Neural cell (in vitro differentiated cells): ENCODE data around the gene DNAH3. TPM values are rescaled to one million over a fixed set of nuclear protein-coding genes. Genes with fewer than 3 reads are reported as not detected.

Experiments
- H2AFZ ChIP-seq: fragments of 200-600, 300-800 bp; sonication (generic), shearing (Covaris generic); 2 replicates; pipeline ENCODE4 v1.6.0; 2014; ENCODE audit warnings: low read depth, mild to moderate bottlenecking, antibody characterized with exemption, low read length, moderate library complexity
- H3F3A ChIP-seq: fragments of 200-600 bp; shearing (Covaris generic); 2 replicates; pipeline ENCODE4 v1.6.1; 2016; ENCODE audit warnings: mild to moderate bottlenecking, moderate library complexity, mixed read lengths, antibody characterized with exemption, low read length; ENCODE audit not compliant: insufficient read depth, poor library complexity, severe bottlenecking
- H3K27ac ChIP-seq: fragments of 200-600, 300-800 bp; sonication (generic), shearing (Covaris generic); 2 replicates; pipeline ENCODE4 v1.5.1; 2014; ENCODE audit warnings: mild to moderate bottlenecking, low read length, moderate library complexity
- H3K27me3 ChIP-seq: fragments of 300-800, 200-600 bp; sonication (generic), shearing (Covaris generic); 2 replicates; pipeline ENCODE4 v1.6.0; 2014; ENCODE audit warnings: mild to moderate bottlenecking, low read depth, low read length, moderate library complexity; ENCODE audit not compliant: insufficient read depth
- H3K36me3 ChIP-seq: fragments of 300-800, 200-600 bp; sonication (generic), shearing (Covaris generic); 2 replicates; pipeline ENCODE4 v1.5.1; 2014; ENCODE audit warnings: mild to moderate bottlenecking, antibody characterized with exemption, low read length, moderate library complexity; ENCODE audit not compliant: insufficient read depth
- H3K4me2 ChIP-seq: fragments of 300-800, 200-600 bp; sonication (generic), shearing (Covaris generic); 2 replicates; pipeline ENCODE4 v1.6.0; 2014; ENCODE audit warnings: mild to moderate bottlenecking, low read length
- H3K4me3 ChIP-seq: fragments of 300-800, 200-600 bp; sonication (generic), shearing (Covaris generic); 2 replicates; pipeline ENCODE4 v1.5.1; 2014; ENCODE audit warnings: mild to moderate bottlenecking, low read length, moderate library complexity
- H3K79me2 ChIP-seq: fragments of 200-600 bp; shearing (Covaris generic); replicated peaks from 2 replicates; pipeline ENCODE4 v1.6.0; 2014; ENCODE audit warnings: mild to moderate bottlenecking, low read length, moderate library complexity; ENCODE audit not compliant: insufficient read depth
- H3K9ac ChIP-seq: fragments of 300-800, 200-600 bp; sonication (generic), shearing (Covaris generic); 2 replicates; pipeline ENCODE4 v1.6.1; 2016; ENCODE audit warnings: mild to moderate bottlenecking, low read length, mixed read lengths
- H3K9me2 ChIP-seq: fragments of 200-600 bp; shearing (Covaris generic); 2 replicates; pipeline ENCODE4 v1.6.1; 2016; ENCODE audit warnings: mild to moderate bottlenecking, low read length, mixed read lengths; ENCODE audit not compliant: insufficient read depth
- H3K9me3 ChIP-seq: fragments of 200-600, 300-800 bp; sonication (generic), shearing (Covaris generic); 2 replicates; pipeline ENCODE4 v1.6.1; 2016; ENCODE audit warnings: mild to moderate bottlenecking, mixed run types, low read length, moderate library complexity, mixed read lengths
- H4K20me1 ChIP-seq: fragments of 200-600 bp; shearing (Covaris generic); 2 replicates; pipeline ENCODE4 v1.6.1; 2016; ENCODE audit warnings: mild to moderate bottlenecking, mixed run types; ENCODE audit not compliant: insufficient read depth
- CTCF ChIP-seq: fragments of 450-650 bp; IDR thresholded peaks from 2 replicates; pipeline ENCODE4 v1.5.1; 2014; ENCODE audit warnings: antibody characterized with exemption, mild to moderate bottlenecking, moderate library complexity; ENCODE audit not compliant: poor library complexity, severe bottlenecking
- EP300 ChIP-seq: fragments of 450-650 bp; conservative IDR thresholded peaks from 2 replicates; pipeline ENCODE4 v1.6.1; 2014; ENCODE audit warnings: antibody characterized with exemption, mild to moderate bottlenecking, moderate library complexity; ENCODE audit not compliant: poor library complexity, severe bottlenecking
- EZH2 ChIP-seq: fragments of 200-600, 300-800 bp; shearing (Covaris generic), sonication (generic); IDR thresholded peaks from 2 replicates; pipeline ENCODE4 v1.6.1; 2014; ENCODE audit warnings: antibody characterized with exemption, low read length, borderline replicate concordance, mild to moderate bottlenecking; ENCODE audit not compliant: insufficient read depth, poor library complexity, severe bottlenecking
- MXI1 ChIP-seq: fragments of 450-650 bp; conservative IDR thresholded peaks from 2 replicates; pipeline ENCODE4 v1.6.1; 2014; ENCODE audit warnings: antibody characterized with exemption, mild to moderate bottlenecking; ENCODE audit not compliant: poor library complexity, severe bottlenecking
- POLR2AphosphoS5 ChIP-seq: IDR thresholded peaks from 2 replicates; pipeline ENCODE4 v1.6.1; 2012
- RAD21 ChIP-seq: fragments of 450-650 bp; conservative IDR thresholded peaks from 2 replicates; pipeline ENCODE4 v1.6.1; 2014; ENCODE audit warnings: antibody characterized with exemption, mild to moderate bottlenecking, moderate library complexity
- REST ChIP-seq: IDR thresholded peaks from 2 replicates; pipeline ENCODE4 v1.6.1; 2012; ENCODE audit warnings: borderline replicate concordance
- SMC3 ChIP-seq: fragments of 450-650 bp; conservative IDR thresholded peaks from 2 replicates; pipeline ENCODE4 v1.6.1; 2014; ENCODE audit warnings: antibody characterized with exemption, mild to moderate bottlenecking, moderate library complexity; ENCODE audit not compliant: poor library complexity
- TAF1 ChIP-seq: IDR thresholded peaks from 2 replicates; pipeline ENCODE4 v1.6.1; 2012; ENCODE audit warnings: low read depth
- polyA plus RNA-seq: library from polyadenylated mRNA; depleted of rRNA; stranded (reverse); fragments of >200 nt; gene quantifications from 2 replicates; pipeline ENCODE4 v1.2.3, GENCODE V29; 2014

DNAH3 gene
- polyA plus RNA-seq, 1 donor from 2014 or later, result 0.06 TPM

GRCh38 chr16:21081329-21081728 is 69.3 kb downstream of the DNAH3 start:
- Histone ChIP-seq H3K9me3 (no peaks in the 10 kb centered on the region), H3K27me3 (no peaks in the 10 kb centered on the region), H4K20me1 (no peaks in the 10 kb centered on the region), H3K9me2 (no peaks in the 10 kb centered on the region), H3K9ac (no peak overlapping the region), H3F3A (no peaks in the 10 kb centered on the region), H3K79me2 (no peaks in the 10 kb centered on the region), H3K4me3 (no peak overlapping the region), H2AFZ (no peak overlapping the region), H3K36me3 (no peaks in the 10 kb centered on the region), H3K4me2 (no peak overlapping the region), H3K27ac (no peak overlapping the region)
- TF ChIP-seq EP300, result no peak
- no peak for TF ChIP-seq POLR2AphosphoS5
- TF ChIP-seq MXI1, result no peak
- no peak for TF ChIP-seq REST
- no peak for TF ChIP-seq SMC3
- no peak for TF ChIP-seq CTCF
- no peak for TF ChIP-seq RAD21
- no peak for TF ChIP-seq TAF1
- no peak for TF ChIP-seq EZH2

GRCh38 chr16:21078563-21078962 is 72.1 kb downstream of the DNAH3 start:
- H3K36me3 ChIP-seq, result no peaks in the 10 kb centered on the region
- H3K4me2 ChIP-seq, result no peak overlapping the region
- TF ChIP-seq EP300, result no peak
- no peak for TF ChIP-seq REST
- TF ChIP-seq CTCF, result no peak
- TF ChIP-seq RAD21, result no peak
- no peak for TF ChIP-seq EZH2
- TF ChIP-seq MXI1, result no peak
- TF ChIP-seq SMC3, result no peak
- H3F3A ChIP-seq, result no peaks in the 10 kb centered on the region
- no peaks in the 10 kb centered on the region for H3K79me2 ChIP-seq
- no peak overlapping the region for H3K9ac ChIP-seq
- H4K20me1 ChIP-seq, result no peaks in the 10 kb centered on the region
- no peak overlapping the region for H2AFZ ChIP-seq
- no peaks in the 10 kb centered on the region for H3K9me2 ChIP-seq
- H3K9me3 ChIP-seq, result no peaks in the 10 kb centered on the region
- no peak overlapping the region for H3K27ac ChIP-seq
- no peaks in the 10 kb centered on the region for H3K27me3 ChIP-seq
- H3K4me3 ChIP-seq, result no peak overlapping the region
